Mucosa of rectum (tissue), 2 donors: ENCODE data around the gene BBOX1.

ENCODE experiments used
- H3K27ac ChIP-seq, 2 donors: one replicate each; pipeline ENCODE4 v1.7.0; 2013; ENCODE audit warnings: inconsistent platforms in 2 of 2, low read depth in 2 of 2, low read length in 2 of 2
- H3K27me3 ChIP-seq, 2 donors: one replicate each; pipeline ENCODE4 v1.7.0; 2013; ENCODE audit warnings: low read length in 2 of 2; ENCODE audit not compliant: control insufficient read depth in 2 of 2, insufficient read depth in 2 of 2
- H3K36me3 ChIP-seq, 2 donors: one replicate each; pipeline ENCODE4 v1.7.0; 2013; ENCODE audit warnings: low read length in 2 of 2; ENCODE audit not compliant: control insufficient read depth in 2 of 2, insufficient read depth in 2 of 2
- H3K4me1 ChIP-seq, 2 donors: one replicate each; pipeline ENCODE4 v1.7.0; 2013; ENCODE audit warnings: low read length in 2 of 2, mild to moderate bottlenecking in 1 of 2; ENCODE audit not compliant: control insufficient read depth in 2 of 2, insufficient read depth in 2 of 2
- H3K4me3 ChIP-seq, 2 donors: one replicate each; pipeline ENCODE4 v1.7.0; 2013; ENCODE audit warnings: low read length in 2 of 2
- H3K9ac ChIP-seq, 2 donors: one replicate each; pipeline ENCODE4 v1.7.0; 2013; ENCODE audit warnings: low read length in 2 of 2, low read depth in 1 of 2, mild to moderate bottlenecking in 1 of 2
- H3K9me3 ChIP-seq, 2 donors: one replicate each; pipeline ENCODE4 v1.7.0; 2013; ENCODE audit warnings: low read length in 2 of 2; ENCODE audit not compliant: control insufficient read depth in 2 of 2
- donor health status: healthy.
- donor health status: Normal muscosa, but diverticular disease.

The BBOX1 gene

GRCh38 chr11:27095887-27096286 lies 55.3 kb downstream of the BBOX1 start:
- Histone ChIP-seq H3K36me3 (no peaks in the 10 kb centered on the region), H3K27ac (no peak overlapping the region), H3K9ac (no peak overlapping the region)

GRCh38 chr11:27097551-27097950 lies 56.9 kb downstream of the BBOX1 start:
- Histone ChIP-seq H3K27me3 (no peaks in the 10 kb centered on the region), H3K4me1 (no peaks in the 10 kb centered on the region), H3K36me3 (no peaks in the 10 kb centered on the region), H3K9me3 (no peaks in the 10 kb centered on the region), H3K27ac (no peak overlapping the region), H3K9ac (no peak overlapping the region), H3K4me3 (no peak overlapping the region)

More at GRCh38 chr11:27095887-27096286, 55.3 kb downstream of the BBOX1 start:
- no peak overlapping the region for H3K4me3 ChIP-seq
- no peaks in the 10 kb centered on the region for H3K27me3 ChIP-seq
- H3K9me3 ChIP-seq: no peaks in the 10 kb centered on the region
- no peaks in the 10 kb centered on the region for H3K4me1 ChIP-seq

GRCh38 chr11:27100534-27100933 lies 59.9 kb downstream of the BBOX1 start:
- no peaks in the 10 kb centered on the region for H3K4me1 ChIP-seq
- no peaks in the 10 kb centered on the region for H3K36me3 ChIP-seq
- no peak overlapping the region for H3K9ac ChIP-seq
- no peaks in the 10 kb centered on the region for H3K9me3 ChIP-seq
- no peaks in the 10 kb centered on the region for H3K27me3 ChIP-seq
- no peak overlapping the region for H3K4me3 ChIP-seq
- no peak overlapping the region for H3K27ac ChIP-seq

- H3K4me1 ChIP-seq: no peaks in the 10 kb centered on the region
- no peaks in the 10 kb centered on the region for H3K9me3 ChIP-seq
- H3K4me3 ChIP-seq: no peak overlapping the region
- no peaks in the 10 kb centered on the region for H3K36me3 ChIP-seq
- H3K27me3 ChIP-seq: no peaks in the 10 kb centered on the region
- no peak overlapping the region for H3K9ac ChIP-seq
- H3K27ac ChIP-seq: no peak overlapping the region
Measured at GRCh38 chr11:27107548-27107947, 66.9 kb downstream of the BBOX1 start.

- Histone ChIP-seq H3K4me1 (no peaks in the 10 kb centered on the region), H3K4me3 (no peak overlapping the region), H3K36me3 (no peaks in the 10 kb centered on the region), H3K9ac (no peak overlapping the region), H3K27me3 (no peaks in the 10 kb centered on the region), H3K9me3 (no peaks in the 10 kb centered on the region), H3K27ac (no peak overlapping the region)
Measured at GRCh38 chr11:27108809-27109208, 68.2 kb downstream of the BBOX1 start.

GRCh38 chr11:27111896-27112295 lies 71.3 kb downstream of the BBOX1 start:
- no peak overlapping the region for H3K4me3 ChIP-seq
- H3K36me3 ChIP-seq: no peaks in the 10 kb centered on the region
- H3K9me3 ChIP-seq: no peaks in the 10 kb centered on the region
- no peak overlapping the region for H3K27ac ChIP-seq
- H3K9ac ChIP-seq: no peak overlapping the region
- no peaks in the 10 kb centered on the region for H3K27me3 ChIP-seq
- H3K4me1 ChIP-seq: no peaks in the 10 kb centered on the region

GRCh38 chr11:27112946-27113345 lies 72.3 kb downstream of the BBOX1 start:
- Histone ChIP-seq H3K4me1 (no peaks in the 10 kb centered on the region), H3K9ac (no peak overlapping the region), H3K36me3 (no peaks in the 10 kb centered on the region), H3K27ac (no peak overlapping the region), H3K4me3 (no peak overlapping the region), H3K9me3 (no peaks in the 10 kb centered on the region), H3K27me3 (no peaks in the 10 kb centered on the region)

GRCh38 chr11:27115051-27115650 lies 74.5 kb downstream of the BBOX1 start:
- Histone ChIP-seq H3K36me3 (no peaks in the 10 kb centered on the region), H3K27me3 (no peaks in the 10 kb centered on the region), H3K9ac (no peak overlapping the region), H3K4me3 (no peak overlapping the region), H3K9me3 (no peaks in the 10 kb centered on the region), H3K27ac (no peak overlapping the region), H3K4me1 (no peaks in the 10 kb centered on the region)

GRCh38 chr11:27116684-27117083 lies 76.1 kb downstream of the BBOX1 start:
- no peaks in the 10 kb centered on the region for H3K27me3 ChIP-seq
- no peaks in the 10 kb centered on the region for H3K4me1 ChIP-seq
- H3K27ac ChIP-seq: no peak overlapping the region
- no peak overlapping the region for H3K4me3 ChIP-seq
- no peaks in the 10 kb centered on the region for H3K36me3 ChIP-seq
- no peak overlapping the region for H3K9ac ChIP-seq
- no peaks in the 10 kb centered on the region for H3K9me3 ChIP-seq

GRCh38 chr11:27118371-27118770 lies 77.8 kb downstream of the BBOX1 start:
- no peak overlapping the region for H3K9ac ChIP-seq
- H3K27me3 ChIP-seq: no peaks in the 10 kb centered on the region
- no peak overlapping the region for H3K4me3 ChIP-seq

GRCh38 chr11:27118949-27119348 lies 78.3 kb downstream of the BBOX1 start:
- no peaks in the 10 kb centered on the region for H3K27me3 ChIP-seq
- no peak overlapping the region for H3K9ac ChIP-seq
- H3K36me3 ChIP-seq: no peaks in the 10 kb centered on the region
- H3K4me3 ChIP-seq: no peak overlapping the region
- no peaks in the 10 kb centered on the region for H3K4me1 ChIP-seq
- no peak overlapping the region for H3K27ac ChIP-seq
- H3K9me3 ChIP-seq: no peaks in the 10 kb centered on the region

More at GRCh38 chr11:27118371-27118770, 77.8 kb downstream of the BBOX1 start:
- H3K36me3 ChIP-seq: no peaks in the 10 kb centered on the region
- no peaks in the 10 kb centered on the region for H3K4me1 ChIP-seq
- no peak overlapping the region for H3K27ac ChIP-seq
- H3K9me3 ChIP-seq: no peaks in the 10 kb centered on the region
